NK-92 (cell line): Measurements from ENCODE around the gene MUC5AC.

Experiments used
- DNase-seq: peaks from one replicate; lab custom pipeline; 2025; ENCODE audit not compliant: unreplicated experiment; lab: John Stamatoyannopoulos, UW

The MUC5AC gene

GRCh38 chr11:1222491-1223345 is 65.0 kb downstream of the MUC5AC start, which contains the start of gene MUC5B:
TSS of gene MUC5B (plus strand) at chr11:1223066. CDS start at chr11:1223124, 58 bp downstream.
- no peak for DNase-seq

- no peak for DNase-seq
Measured at GRCh38 chr11:1223346-1224110, 65.8 kb downstream of the MUC5AC start.

- DNase-seq, result no peak
Measured at GRCh38 chr11:1224111-1224490, 66.3 kb downstream of the MUC5AC start.

- DNase-seq, result no peak
Measured at GRCh38 chr11:1224491-1225385, 67.0 kb downstream of the MUC5AC start.

- DNase-seq, result no peak
Measured at GRCh38 chr11:1225386-1226225, 67.9 kb downstream of the MUC5AC start.

- DNase-seq, result no peak
Measured at GRCh38 chr11:1226226-1226985, 68.7 kb downstream of the MUC5AC start.

GRCh38 chr11:1226986-1227550 is 69.3 kb downstream of the MUC5AC start:
- DNase-seq, result no peak

- no peak for DNase-seq
Measured at GRCh38 chr11:1227551-1228100, 69.9 kb downstream of the MUC5AC start.

- no peak for DNase-seq
Measured at GRCh38 chr11:1228101-1228821, 70.5 kb downstream of the MUC5AC start.

- DNase-seq, result no peak
Measured at GRCh38 chr11:1228921-1229451, 71.2 kb downstream of the MUC5AC start.

GRCh38 chr11:1229471-1230120 is 71.8 kb downstream of the MUC5AC start:
- no peak for DNase-seq

GRCh38 chr11:1230121-1230455 is 72.3 kb downstream of the MUC5AC start:
- no peak for DNase-seq

GRCh38 chr11:1230456-1231395 is 73.0 kb downstream of the MUC5AC start:
- DNase-seq, result no peak

GRCh38 chr11:1231396-1232020 is 73.8 kb downstream of the MUC5AC start:
- no peak for DNase-seq

- no peak for DNase-seq
Measured at GRCh38 chr11:1232021-1232882, 74.5 kb downstream of the MUC5AC start.
